GM18858 (cell line): ENCODE data around the gene GALNT17.
"Not testable (repeated sequence)": the region's sequence is repeated elsewhere in the genome, so short reads cannot be mapped to it uniquely, and the experiment has no call there.

ENCODE experiments used
- ATAC-seq: cut with Tn5 transposase; IDR thresholded peaks from one replicate; pipeline ENCODE4 v1.9.1; 2021; ENCODE audit not compliant: unreplicated experiment

The GALNT17 gene

DNA sequence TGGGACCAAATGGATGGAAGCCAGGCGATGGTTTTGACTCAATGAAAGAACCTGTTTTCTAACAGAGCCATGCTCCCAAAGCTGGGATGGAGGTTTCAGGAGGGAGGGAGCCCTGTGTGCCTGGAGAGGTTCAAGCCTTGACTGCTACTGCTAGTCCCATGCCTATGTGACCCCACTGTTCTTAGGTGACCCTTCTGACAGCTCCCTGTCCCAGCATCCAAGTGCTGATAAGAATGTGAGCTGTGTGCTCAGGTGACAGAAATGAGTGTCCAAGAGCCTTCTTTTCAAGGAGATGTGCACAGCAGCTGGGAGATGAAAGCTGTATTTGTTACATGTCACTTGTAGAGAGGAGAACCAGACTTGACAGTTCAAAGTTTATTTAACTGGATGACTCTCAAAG lies 595.4 kb downstream of the GALNT17 start:
- no peak for ATAC-seq

DNA sequence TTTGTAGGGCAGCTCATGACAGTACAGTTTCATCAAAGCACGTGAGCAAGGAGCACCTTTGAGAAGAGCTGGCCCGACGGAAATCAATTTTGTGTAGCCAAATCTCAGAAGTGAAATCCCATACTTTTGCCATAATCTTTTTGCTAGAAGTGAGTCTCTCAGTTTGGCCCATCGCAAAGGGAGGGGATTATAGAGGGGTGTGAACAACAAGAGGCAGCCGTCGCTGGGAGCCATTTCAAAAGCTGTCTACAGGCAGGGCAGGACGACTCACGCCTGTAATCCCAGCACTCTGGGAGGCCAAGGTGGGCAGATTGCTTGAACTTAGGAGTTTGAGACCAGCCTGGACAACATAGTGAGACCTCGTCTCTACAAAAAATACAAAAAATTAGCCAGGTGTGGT lies 599.8 kb downstream of the GALNT17 start:
- ATAC-seq = no peak

DNA sequence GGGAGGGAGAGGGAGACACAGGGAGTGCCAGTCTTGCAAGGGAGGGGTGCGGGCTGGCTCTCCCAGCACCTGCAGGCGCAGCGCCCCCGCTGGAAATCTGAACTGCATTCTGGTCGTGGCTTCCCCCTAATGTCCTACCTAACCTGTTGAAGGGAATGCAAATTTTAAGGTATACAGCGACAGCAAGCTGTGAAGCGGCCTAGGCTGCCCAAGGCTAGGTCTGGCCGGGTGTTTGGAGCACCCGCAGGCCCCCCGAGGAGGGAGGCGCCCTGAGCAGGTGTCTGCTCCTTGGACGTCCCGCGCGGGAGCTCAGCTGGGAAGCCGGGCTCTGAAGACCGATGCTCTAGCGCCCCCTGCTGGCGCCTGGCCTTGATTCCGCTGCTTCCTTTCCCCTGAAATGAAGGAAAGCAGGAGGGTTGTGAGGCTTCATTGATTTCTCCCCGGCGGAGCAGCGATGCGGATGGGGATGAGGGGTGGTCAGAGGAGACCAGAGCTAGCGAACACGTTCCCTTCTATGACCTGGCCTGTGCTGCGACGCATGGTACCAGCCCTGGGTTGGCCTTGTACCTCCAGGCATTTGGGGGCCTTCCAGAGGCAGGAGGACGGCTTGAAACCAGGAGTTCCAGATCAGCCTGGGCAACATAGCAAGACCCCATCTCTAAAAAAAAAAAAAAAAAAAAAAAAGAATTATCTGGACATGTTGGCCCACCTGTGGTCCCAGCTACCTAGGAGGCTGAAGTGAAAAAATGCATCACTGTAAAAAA lies 601.3 kb downstream of the GALNT17 start:
- ATAC-seq = no peak

DNA sequence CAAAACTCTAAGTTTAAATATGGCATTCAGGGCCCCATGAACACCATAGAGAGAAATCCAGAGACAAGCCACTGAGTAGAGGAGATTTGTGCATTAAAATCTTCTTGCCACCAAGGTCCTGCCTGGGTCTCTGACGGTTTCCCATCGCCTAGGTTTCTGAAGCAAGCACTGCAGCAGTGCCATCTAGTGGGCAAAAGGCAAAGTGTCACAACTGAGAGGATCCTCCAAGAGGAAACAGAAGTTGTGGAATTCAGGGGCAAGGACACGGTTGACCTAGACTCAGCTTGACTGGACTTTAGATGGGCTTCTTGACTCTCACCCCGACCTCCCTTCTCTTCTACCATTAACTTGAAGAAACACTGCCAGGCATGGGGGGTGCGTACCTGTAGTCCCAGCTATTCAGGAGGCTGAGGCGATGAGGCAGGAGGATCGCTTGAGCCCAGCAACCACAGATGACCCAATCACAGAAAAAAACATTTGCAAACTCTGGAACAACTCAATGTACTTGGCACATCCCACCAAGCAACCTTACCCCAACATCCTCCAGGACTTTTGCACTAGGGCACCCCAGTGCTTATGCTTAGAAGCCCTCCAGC lies 604.1 kb downstream of the GALNT17 start:
- no peak for ATAC-seq

GRCh38 chr7:71737931-71738540 lies 606.1 kb downstream of the GALNT17 start:
- not testable (repeated sequence) for ATAC-seq

GRCh38 chr7:71739520-71740173 lies 607.7 kb downstream of the GALNT17 start:
- ATAC-seq = no peak

DNA sequence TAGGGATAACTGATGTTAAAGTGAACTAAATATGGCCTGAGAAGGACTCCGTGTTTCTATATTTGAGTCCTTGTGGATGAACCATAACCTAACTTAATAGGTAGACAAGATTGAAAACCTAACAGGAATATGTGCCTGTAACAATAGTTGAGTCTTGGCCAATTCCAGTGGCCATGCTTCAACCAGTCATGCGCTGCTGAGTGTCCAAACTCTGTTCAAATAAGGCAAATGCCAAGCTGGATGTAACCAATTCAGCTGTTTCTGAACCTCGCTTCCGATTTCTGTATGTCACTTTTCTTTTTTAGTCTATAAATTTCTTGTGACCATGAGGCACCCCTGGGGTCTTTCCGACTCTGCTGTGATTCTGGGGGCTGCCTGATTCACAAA lies 608.2 kb downstream of the GALNT17 start:
- no peak for ATAC-seq

DNA sequence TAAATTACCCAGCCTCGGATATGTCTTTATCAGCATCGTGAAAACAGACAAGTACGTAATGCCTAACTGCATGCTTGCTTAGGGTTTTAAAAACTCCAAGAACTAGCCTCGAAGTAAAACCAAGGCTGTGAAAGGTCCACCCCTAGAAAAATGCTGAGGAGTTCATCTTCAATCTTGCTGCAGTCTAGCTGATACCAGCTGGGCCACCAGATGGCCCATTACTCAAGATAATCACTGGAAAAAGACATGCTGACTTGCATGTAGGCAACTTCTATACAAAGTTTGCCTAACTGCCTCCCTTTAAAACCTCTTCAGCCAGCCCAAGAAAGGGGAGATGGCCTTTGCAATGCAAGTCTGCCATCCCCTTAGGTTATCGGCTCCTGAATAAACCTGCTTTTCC lies 614.1 kb downstream of the GALNT17 start:
- ATAC-seq = no peak

DNA sequence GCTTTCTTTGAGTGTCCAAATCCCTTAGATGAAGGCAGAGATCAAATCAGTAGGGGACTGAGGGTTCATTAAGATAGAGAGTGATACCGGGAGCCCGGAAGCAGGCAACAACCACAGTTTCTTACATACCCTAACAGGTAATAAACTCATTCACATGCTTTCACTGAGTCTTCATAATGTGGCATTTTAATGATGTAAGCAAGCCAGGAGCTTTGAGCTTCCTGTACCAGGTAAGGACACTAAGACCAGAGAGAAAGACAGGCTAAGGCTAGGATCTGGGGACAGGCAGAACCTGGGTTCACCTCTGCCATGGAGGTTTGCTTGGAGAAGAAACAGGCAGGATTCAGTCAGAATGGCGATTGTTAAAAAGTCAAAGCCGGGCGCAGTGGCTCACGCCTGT lies 618.3 kb downstream of the GALNT17 start:
- no peak for ATAC-seq

GRCh38 chr7:71752171-71752935 lies 620.4 kb downstream of the GALNT17 start:
- ATAC-seq = no peak

GRCh38 chr7:71753236-71753635 lies 621.3 kb downstream of the GALNT17 start:
- ATAC-seq = no peak

- ATAC-seq = no peak
These were observed 622.2 kb downstream of the GALNT17 start for GRCh38 chr7:71753956-71754664.

DNA sequence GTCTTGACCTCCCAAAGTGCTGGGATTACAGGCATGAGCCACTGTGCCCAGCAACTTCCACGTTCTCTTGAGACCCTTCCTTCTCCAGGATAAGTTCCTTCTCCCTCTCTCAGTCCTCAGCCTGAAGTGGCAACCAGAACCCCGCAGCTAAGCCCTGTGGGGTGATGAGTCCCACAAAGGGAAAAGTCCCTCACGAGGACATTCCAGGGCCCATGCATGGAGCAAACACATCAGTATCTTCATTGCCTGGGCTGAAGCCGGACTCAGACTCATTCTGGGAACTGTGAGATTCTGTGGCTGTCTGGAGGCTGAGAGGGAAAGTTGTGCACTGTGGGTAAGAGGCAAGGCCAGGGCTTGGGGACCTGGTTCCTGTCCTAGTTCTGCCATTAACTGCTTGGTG lies 622.9 kb downstream of the GALNT17 start:
- no peak for ATAC-seq

DNA sequence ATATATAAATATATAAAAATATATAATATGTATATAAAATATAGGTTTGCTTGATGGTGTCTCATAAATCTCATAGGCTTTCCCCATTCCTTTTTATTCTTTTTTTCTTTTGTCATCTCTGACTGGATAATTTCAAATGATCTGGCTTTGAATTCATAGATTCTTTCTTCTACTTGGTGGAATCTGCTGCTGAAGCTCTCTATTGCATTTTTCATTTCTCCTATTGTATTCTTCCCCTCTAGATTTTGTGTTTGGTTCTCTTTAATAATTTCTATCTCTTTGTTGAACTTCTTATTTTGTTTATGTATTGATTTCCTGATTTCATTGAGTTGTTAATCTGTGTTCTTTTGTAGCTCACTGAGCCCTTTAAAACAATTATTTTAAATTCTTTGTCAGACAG lies 629.4 kb downstream of the GALNT17 start:
- no peak for ATAC-seq
